ENCODE data around the gene ADAMTSL1.

The ADAMTSL1 gene

GRCh38 chr9:18473652-18474279 is at the start of gene ADAMTSL1:
Gene ADAMTSL1 (plus strand): TSS chr9:18474153. CDS start chr9:18474233, 80 bp downstream.
- TF ChIP-seq ELF4 (IDR thresholded peaks at IDR 0.05) (no peak), FOXA1 (IDR thresholded peaks at IDR 0.05) (no peak), SP1 (IDR thresholded peaks at IDR 0.05) (no peak), ZNF384 (IDR thresholded peaks at IDR 0.05) (no peak), FOXK2 (IDR thresholded peaks at IDR 0.05) (no peak), LEF1 (IDR thresholded peaks at IDR 0.05; ENCODE audit: borderline replicate concordance) (no peak), HDGF (IDR thresholded peaks at IDR 0.05; ENCODE audit: borderline replicate concordance) (no peak), L3MBTL2 (conservative IDR thresholded peaks at IDR 0.05) (no peak), CTBP1 (IDR thresholded peaks at IDR 0.05; ENCODE audit: borderline replicate concordance) (no peak), FOXM1 (IDR thresholded peaks at IDR 0.05; ENCODE audit: borderline replicate concordance) (no peak), PKNOX1 (IDR thresholded peaks at IDR 0.05) (no peak), SUZ12 (IDR thresholded peaks at IDR 0.05) (no peak), BHLHE40 (IDR thresholded peaks at IDR 0.05; ENCODE audit: borderline replicate concordance) (no peak), TARDBP (IDR thresholded peaks at IDR 0.05) (no peak)
- ChIA-PET CTCF (interaction anchor here (0.9 kb wide), 1 partner anchor 31 kb away, joined by 3 read pairs; no protein-coding TSS in a partner anchor), POLR2A (no interaction called here)
- peak; percentile 54 for DNase-seq (ENCODE audit: extremely low spot score)

- CTCF ChIA-PET: no interaction called here
Measured at GRCh38 chr9:18427691-18428090, 46.3 kb upstream of the ADAMTSL1 start.

GRCh38 chr9:18428661-18429060 is 45.3 kb upstream of the ADAMTSL1 start:
- POLR2A ChIA-PET: no interaction called here

More at GRCh38 chr9:18427691-18428090, 46.3 kb upstream of the ADAMTSL1 start:
- TF ChIP-seq LEF1 (IDR thresholded peaks at IDR 0.05; ENCODE audit: borderline replicate concordance) (no peak), CTBP1 (IDR thresholded peaks at IDR 0.05; ENCODE audit: borderline replicate concordance) (no peak), SP1 (IDR thresholded peaks at IDR 0.05) (no peak), HDGF (IDR thresholded peaks at IDR 0.05; ENCODE audit: borderline replicate concordance) (no peak), PKNOX1 (IDR thresholded peaks at IDR 0.05) (no peak), FOXA1 (IDR thresholded peaks at IDR 0.05) (no peak), SUZ12 (IDR thresholded peaks at IDR 0.05) (no peak), L3MBTL2 (conservative IDR thresholded peaks at IDR 0.05) (no peak), BHLHE40 (IDR thresholded peaks at IDR 0.05; ENCODE audit: borderline replicate concordance) (no peak), ARNT (IDR thresholded peaks at IDR 0.05) (no peak), NFRKB (IDR thresholded peaks at IDR 0.05) (no peak), FOXK2 (IDR thresholded peaks at IDR 0.05) (no peak), TARDBP (IDR thresholded peaks at IDR 0.05) (no peak), ELF4 (IDR thresholded peaks at IDR 0.05) (no peak), FOXM1 (IDR thresholded peaks at IDR 0.05; ENCODE audit: borderline replicate concordance) (no peak), ZNF384 (IDR thresholded peaks at IDR 0.05) (no peak)
- POLR2A ChIA-PET: no interaction called here
- no peak for DNase-seq (ENCODE audit: extremely low spot score)

GRCh38 chr9:18429070-18429469 is 44.9 kb upstream of the ADAMTSL1 start:
- no peak for DNase-seq (ENCODE audit: extremely low spot score)
- ChIA-PET CTCF (no interaction called here), POLR2A (no interaction called here)
- TF ChIP-seq SP1 (IDR thresholded peaks at IDR 0.05): no peak
- no peak for TF ChIP-seq ZNF384 (IDR thresholded peaks at IDR 0.05)
- no peak for TF ChIP-seq BHLHE40 (IDR thresholded peaks at IDR 0.05; ENCODE audit: borderline replicate concordance)
- TF ChIP-seq PKNOX1 (IDR thresholded peaks at IDR 0.05): no peak
- no peak for TF ChIP-seq FOXM1 (IDR thresholded peaks at IDR 0.05; ENCODE audit: borderline replicate concordance)
- TF ChIP-seq ELF4 (IDR thresholded peaks at IDR 0.05): no peak
- no peak for TF ChIP-seq LEF1 (IDR thresholded peaks at IDR 0.05; ENCODE audit: borderline replicate concordance)
- TF ChIP-seq NFRKB (IDR thresholded peaks at IDR 0.05): no peak
- no peak for TF ChIP-seq TARDBP (IDR thresholded peaks at IDR 0.05)
- no peak for TF ChIP-seq FOXA1 (IDR thresholded peaks at IDR 0.05)
- no peak for TF ChIP-seq L3MBTL2 (conservative IDR thresholded peaks at IDR 0.05)
- no peak for TF ChIP-seq CTBP1 (IDR thresholded peaks at IDR 0.05; ENCODE audit: borderline replicate concordance)
- TF ChIP-seq FOXK2 (IDR thresholded peaks at IDR 0.05): no peak
- no peak for TF ChIP-seq HDGF (IDR thresholded peaks at IDR 0.05; ENCODE audit: borderline replicate concordance)
- no peak for TF ChIP-seq SUZ12 (IDR thresholded peaks at IDR 0.05)
- no peak for TF ChIP-seq ARNT (IDR thresholded peaks at IDR 0.05)

More at GRCh38 chr9:18428661-18429060, 45.3 kb upstream of the ADAMTSL1 start:
- no peak for DNase-seq (ENCODE audit: extremely low spot score)
- CTCF ChIA-PET: no interaction called here
- TF ChIP-seq L3MBTL2 (conservative IDR thresholded peaks at IDR 0.05) (no peak), HDGF (IDR thresholded peaks at IDR 0.05; ENCODE audit: borderline replicate concordance) (no peak), FOXA1 (IDR thresholded peaks at IDR 0.05) (no peak), FOXM1 (IDR thresholded peaks at IDR 0.05; ENCODE audit: borderline replicate concordance) (no peak)

GRCh38 chr9:18433620-18434019 is 40.3 kb upstream of the ADAMTSL1 start:
- CTCF ChIA-PET: interaction anchor here (0.6 kb wide), 1 partner anchor 152 kb away, joined by 4 read pairs; no protein-coding TSS in a partner anchor
- TF ChIP-seq SUZ12 (IDR thresholded peaks at IDR 0.05): no peak
- no peak for DNase-seq (ENCODE audit: extremely low spot score)
- POLR2A ChIA-PET: no interaction called here

All from HEK293T (cell line).